Activated CD4-positive, CD25-positive, alpha-beta regulatory T cell treated with anti-CD3 and anti-CD28 coated beads, Interleukin-2, amount 50 U/mL, for 24 hours (primary cell): ENCODE data around the gene SCN7A.
"Not testable (repeated sequence)": the region's sequence is repeated elsewhere in the genome, so short reads cannot be mapped to it uniquely, and the experiment has no call there.

Experiments used
- ATAC-seq, 2 donors: fragments of 150-1000 bp; cut with Tn5 transposase; one replicate each; pipeline ENCODE4 v1.10.0; 2021; ENCODE audit warnings: mild to moderate bottlenecking in 1 of 2, moderate library complexity in 1 of 2

SCN7A gene

DNA sequence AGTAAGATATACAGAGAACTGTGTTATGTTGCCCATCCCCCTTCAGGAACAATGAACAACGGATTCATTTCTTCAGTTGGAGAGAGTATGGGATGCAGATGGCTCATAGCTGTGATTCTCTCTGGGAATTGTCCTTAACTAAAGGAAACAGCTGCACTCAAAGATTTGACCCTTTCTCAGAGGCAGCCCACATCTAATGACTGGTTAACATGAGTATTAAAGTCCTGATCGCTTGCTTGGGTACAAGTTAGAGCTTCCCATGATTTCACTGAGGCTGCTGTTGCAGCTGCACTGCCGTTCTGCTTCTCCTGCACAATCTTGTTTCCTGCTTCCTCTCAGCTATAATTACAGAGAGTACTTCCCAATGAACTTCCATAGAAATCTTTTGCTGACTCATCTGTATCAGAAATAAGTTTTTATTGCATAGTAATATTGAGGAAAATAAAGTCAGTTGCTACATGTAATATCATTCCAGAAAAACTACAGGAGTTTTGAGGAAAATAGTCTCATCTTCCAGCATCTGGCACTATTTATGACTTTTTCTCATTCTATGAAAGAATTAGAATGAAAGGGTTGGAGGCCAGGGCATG is 105.5 kb downstream of the SCN7A start:
- ATAC-seq = no peak

DNA sequence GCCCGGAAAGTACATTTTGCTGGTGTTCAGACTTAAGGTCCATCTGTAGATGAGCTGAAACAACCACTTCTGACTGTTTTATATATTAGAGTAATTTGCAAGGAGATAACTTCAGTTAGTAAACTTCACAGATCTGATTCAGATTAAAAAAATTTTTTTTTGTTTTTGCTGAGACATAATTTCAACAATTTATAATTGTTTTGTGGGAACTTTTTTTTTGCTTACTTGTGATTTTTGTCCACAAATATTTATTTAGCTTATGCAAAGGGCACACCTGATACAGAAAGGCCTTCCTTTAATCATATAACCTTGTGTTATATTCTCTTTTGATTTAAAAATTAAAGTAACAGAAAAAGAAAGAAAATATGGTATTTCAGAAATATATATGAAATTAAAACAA is 108.7 kb downstream of the SCN7A start:
- ATAC-seq = no peak

DNA sequence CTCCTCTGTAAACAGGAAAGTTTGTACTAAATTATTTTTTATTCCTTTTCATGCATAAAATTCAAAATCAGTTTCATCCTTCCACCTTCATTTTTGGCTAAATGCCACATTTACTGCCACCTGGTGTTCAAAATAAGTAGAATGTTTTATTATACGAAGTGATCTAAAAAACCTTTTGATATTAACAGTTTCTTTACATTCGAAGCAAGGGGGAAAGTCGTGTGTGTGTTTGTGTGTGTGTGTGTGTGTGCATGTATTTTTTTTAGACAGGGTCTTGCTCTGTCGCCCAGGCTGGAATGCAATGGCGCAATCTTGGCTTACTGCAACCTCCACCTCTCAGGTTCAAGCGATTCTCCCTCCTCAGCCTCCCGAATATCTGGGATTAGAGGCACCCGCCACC is 109.3 kb downstream of the SCN7A start:
- ATAC-seq = no peak

DNA sequence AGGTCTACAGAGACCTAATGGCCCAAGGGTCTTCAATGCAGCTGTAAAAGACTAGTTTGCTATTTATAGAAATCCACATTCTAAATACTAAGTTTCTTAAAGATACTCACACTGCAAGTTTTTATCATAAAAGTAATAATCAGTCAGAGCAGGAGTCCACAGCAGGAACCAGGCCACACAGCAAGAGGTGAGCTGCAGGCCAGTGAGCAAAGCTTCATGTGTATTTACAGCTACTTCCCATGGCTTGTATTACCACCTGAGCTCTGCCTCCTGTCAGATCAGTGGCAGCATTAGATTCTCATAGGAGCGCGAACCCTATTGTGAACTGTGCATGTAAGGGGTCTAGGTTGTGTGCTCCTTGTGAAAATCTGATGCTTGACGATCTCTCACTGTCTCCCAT is 111.6 kb downstream of the SCN7A start:
- ATAC-seq = no peak

DNA sequence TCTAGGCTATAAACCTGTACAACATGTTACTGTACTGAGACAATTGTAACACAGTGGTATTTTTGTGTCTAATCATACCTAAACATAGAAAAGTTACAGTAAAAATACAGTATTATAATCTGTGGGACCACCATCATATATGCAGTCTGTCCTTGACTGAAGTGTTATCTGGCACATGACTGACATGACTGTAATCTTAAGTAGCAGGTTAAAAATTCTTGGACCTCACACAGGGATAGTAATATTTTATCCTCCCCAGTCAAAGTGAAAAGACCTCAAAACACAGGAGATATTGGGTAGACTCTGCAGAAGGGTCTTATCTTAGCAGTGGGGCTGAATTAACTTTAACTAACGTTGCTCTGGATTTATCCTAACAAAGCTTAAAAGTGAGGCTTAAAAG is 113.4 kb downstream of the SCN7A start:
- no peak for ATAC-seq

DNA sequence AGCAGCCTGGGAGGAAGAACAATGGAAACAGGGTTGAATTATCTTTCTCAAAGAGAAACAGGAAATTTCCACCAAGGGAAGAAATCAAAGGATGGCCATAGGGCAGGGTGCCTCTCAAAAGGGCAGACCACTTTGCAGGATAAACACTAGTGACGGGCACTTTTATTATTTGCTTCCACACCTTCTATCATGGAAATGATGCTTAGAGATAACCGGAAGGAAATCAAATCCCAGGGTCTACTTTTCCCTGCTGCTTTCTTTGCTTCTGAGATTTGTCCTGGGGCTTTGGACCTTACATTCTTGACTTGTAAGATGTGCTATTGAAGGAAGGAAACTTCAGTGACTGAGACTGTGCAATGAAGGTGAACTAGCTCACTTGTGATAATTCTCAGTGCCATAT is 117.2 kb downstream of the SCN7A start:
- ATAC-seq = no peak

DNA sequence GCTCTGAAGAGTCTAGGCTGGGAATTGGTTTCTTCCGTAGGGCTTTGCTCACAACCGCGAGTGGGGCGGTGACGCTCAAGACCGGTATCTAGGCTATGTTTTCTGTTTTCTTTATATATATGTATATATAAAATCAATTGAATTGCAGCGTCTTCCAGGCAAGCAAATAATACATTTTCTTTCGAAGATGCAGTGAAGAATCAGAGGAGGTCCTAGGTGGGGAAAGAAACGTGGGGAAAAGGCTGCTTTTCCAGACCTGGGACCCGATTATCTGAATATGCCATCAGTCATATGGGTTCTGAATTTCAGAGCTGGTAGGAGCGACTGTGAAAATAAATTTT is 117.6 kb downstream of the SCN7A start:
- no peak for ATAC-seq

DNA sequence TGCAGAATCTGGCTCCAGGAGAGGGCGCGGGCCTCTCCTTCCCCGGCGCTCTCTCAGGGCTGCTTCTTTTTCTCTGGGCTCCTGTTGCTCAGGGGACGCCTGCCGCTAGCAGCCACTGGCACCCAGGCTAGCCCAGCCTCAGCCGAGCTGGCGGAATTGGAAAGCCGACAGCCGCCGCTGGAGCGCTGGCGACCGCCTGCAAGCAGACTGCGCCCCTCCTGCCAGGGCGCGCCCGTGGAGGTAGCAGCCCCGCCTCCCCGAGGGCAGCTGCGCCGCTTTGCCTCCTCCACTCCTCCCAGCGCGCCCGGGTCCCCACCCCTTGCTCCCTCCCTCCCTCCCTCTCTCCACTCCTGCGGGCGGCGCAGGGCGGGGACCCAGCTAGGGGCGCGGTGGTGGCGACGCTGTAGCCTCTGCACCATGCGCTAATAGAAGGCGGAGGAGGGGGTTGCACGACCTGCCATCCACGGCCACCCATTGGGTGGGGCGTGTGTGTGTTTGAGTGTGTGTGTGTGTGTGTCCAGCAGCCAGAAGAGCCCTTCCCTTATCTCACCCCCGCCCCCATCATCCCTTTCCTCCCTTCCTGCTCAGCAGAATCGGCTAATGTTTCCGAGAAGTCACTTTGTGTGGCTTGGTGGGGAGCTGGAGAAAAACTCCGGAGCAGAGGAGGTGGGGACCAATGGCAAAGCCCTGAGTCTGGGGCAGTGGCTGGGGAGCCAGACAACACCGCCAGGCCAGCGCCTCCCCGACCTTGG is 118.1 kb downstream of the SCN7A start, which contains the start of gene SCN9A:
Gene SCN9A (minus strand): TSS at position 209 of the 752 bp plus-strand sequence. CDS start 64,188 bp downstream, outside the sequence.
- peak; percentile 27 to 29 for ATAC-seq

DNA sequence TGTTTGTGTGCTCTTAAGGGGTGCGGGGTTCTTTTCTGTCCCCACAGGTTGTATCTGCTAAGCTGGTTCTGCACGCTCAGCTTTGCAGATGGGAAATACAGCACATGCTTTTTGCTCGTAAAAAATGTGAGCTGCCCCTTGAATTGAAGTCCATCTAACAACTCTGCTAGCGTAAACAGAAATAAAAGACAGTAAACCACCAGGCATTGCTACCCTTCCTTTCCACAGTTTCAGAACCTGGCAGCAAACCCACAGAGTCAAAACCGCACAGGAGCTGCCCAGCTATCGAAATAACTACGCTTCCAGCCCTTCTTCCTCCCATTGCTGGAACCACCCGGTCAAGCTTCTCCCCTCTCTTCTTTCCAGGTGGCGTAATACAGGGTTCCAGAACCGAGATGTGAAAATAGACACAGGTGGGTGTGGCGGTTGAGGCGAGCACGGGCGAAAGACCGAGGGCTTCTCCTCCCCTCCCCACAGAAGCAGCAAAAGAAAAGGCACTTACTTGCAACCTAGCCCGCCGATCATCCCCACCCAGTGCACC is 118.8 kb downstream of the SCN7A start:
- no peak for ATAC-seq

DNA sequence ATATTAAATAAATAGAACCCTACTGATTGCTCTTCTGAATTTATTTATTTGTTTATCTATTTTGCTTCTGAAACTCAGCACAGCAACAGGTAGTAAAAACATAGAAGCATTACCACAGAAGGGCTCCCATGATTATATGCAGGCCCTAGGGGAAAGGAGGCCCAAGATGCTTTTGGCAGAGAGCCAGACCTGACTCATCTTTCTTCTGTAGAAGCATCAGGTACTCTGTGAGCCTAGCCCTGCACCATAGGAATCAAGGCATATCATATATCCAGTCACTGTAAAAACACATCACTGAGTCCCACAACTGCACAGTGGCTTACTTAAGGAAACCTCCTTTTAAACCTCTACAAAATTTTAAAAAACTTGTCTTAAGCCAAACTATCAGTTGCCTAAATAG is 120.1 kb downstream of the SCN7A start:
- ATAC-seq = no peak

DNA sequence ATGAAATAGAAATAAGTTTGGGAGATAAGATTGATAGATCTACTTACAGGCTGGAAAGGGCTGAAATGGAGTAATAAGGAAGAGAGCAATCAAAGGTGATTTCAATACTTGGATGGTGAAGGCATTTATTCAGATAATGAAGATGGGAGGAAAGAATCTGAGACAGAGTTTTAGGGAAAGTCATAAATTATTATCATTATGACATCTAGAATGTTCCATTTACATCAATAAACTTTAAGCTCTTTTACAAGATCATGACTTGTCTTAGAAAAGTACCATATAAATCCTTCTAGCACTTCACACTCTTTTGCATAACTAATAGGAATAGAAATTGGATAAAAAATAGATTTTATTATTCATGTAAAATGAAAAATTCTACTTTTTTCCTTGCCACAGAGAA is 120.5 kb downstream of the SCN7A start:
- ATAC-seq = no peak

DNA sequence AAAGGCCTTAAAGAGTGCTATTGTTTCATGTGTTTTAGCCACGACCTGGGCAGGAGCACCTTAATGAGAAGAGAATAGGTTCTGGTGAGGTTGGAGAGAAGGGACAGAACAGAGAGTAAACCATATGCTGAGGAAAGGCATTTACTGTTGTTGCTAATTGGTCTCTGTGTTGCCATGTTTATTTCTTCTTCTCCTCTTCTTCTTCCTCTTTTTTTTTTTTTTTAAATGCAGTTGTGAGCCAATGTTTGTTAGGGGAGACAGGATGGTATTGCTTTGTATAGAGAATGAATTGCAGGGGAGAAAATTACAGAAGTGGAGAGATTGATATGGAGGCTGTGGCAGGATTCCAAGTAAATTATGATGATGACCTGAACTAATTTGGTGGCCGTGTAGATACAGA is 120.9 kb downstream of the SCN7A start:
- no peak for ATAC-seq

DNA sequence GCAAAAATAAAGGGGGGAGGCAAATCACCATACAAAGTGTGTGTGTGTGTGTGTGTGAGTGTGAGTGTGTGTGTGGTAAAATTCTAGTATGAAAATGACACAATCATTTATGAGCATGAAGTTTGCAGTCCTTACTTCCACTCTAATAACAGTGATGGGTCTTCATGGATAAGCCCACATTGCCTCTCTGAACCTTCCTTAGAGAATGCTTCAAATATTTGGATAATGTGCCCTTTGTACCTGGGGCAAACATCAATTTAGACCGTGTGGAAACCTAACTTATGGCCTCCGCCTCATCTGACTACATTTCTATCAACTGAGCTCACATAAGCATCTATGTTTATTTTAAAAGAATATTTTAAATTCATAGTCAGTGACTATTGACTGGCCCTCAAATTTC is 122.0 kb downstream of the SCN7A start:
- ATAC-seq = no peak

DNA sequence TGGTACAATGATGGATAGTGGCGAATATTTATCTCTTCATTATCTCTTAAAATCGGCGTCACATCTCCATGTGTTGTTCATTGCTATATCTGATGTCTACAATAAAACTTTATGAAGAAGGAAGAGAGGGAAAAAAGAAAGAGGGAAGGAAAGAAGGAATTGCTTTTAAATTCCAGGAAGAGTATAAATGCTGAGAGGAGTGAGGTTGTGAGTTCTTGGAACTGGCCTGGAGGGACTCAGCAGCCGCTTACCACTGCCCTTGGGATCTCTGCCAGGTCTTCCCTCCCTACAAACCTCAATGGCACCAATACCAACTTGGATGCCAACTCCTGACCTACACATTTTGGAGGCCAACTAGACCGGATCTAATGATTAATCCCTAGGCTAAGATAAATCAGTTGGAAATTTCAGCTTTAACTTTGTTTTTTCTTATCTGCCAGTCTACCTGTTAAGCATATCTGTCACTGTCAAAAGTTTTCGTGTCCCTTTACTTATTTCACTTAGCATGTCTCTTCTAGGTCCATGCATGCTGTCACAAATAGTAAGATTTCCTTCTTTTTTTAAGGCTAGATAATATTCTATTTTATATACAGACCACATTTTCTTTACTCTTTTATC is 128.1 kb downstream of the SCN7A start:
- no peak for ATAC-seq

DNA sequence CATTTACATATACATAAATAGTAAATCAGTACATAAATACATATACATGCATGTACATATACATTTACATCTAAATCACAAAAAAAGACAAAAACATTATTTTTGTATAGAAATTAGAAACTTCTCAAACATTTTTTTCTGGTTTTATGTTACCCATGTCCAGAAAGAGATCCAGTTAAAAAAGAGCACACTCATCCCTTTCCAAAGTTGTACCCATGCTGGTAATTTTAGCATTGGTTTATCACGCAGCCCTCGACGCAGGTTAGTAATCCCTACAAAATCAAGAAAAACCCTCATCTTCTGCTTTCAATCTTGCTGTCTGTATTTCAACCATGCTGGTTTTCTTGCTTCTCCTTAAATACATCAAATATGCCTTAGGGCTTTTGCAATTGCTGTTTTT is 128.8 kb downstream of the SCN7A start:
- no peak for ATAC-seq

DNA sequence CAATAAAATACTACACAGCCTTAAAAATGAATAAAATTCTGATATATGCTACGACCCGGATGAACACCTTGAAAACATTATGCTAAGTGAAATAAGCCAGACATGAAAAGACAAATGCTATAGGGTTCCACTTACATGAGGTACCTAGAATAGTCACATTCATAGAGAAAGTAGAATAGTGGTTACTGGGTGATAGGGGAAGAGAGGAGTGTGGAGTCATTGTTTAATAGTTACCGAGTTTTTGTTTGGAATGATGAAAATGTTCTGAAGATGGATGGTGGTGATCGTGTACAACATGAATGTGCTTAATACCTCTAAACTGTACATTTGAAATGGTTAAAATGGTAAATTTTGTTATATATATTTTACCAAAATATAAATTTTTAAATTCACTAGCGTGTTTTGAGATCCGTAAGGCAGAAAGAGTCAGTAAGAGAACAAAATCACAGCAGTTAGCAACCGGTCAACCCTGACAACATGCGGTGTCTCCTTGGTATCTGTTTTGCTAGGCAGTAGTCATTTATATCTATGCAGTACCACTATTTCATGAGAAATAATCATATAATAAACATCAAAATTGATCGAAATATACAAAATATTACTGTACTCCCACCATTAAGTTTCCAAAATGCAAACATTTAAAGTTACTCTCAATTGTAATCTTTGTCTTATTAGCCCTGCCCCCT is 129.4 kb downstream of the SCN7A start:
- ATAC-seq = no peak

DNA sequence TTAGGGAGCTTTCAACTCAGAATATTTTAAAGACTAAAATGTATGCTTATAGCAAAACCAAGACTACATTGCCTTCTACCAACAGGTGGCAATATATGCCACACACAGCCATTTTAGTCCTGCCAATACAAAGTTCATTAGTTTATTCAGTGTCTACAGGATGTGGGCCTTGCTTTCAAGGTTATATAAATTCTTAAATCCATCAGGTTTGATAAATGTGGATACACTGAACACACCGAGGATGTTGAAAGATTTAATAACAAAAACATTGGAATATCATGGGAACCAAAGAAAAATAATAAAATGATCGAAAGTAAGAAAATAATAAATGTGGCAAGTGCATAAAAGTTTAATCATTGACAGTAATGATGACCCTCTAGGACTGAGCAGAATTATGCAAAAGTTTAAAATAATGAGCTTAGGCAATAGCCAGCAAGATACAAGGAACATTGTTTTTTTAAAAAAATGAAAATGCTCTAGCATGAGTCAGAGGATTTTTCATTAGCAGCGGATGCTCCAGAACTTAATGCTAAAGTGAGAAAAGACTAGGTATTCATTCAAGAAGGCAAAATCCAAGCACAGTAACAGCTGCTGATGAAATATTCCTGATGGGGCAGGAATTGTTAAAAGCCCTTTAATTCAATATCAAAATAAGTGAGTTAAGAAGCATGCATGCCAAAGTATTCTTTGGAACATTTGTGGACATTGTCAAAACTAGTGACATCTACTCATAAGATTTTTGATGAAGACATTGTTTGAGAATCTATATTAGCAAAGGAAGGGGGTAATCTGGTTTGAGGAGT is 132.5 kb downstream of the SCN7A start:
- no peak for ATAC-seq

DNA sequence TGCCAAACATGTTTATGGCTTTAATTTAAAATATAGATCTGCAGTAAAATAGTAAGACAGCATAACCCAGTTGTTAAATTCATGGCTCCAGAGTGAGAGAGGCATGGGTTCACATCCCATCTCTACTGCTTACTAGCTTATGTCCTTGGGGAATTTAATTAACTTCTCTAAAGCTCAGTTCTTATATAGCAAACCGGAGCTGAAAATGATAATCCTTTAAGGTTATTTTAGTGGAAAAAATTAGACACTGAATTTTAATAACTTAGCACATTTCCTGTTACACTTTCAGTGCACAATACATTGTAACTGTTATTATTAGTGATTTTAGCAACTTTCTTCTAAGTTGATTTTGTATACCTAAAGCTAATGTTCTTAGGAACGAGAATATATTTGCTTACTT is 133.1 kb downstream of the SCN7A start:
- ATAC-seq = no peak

DNA sequence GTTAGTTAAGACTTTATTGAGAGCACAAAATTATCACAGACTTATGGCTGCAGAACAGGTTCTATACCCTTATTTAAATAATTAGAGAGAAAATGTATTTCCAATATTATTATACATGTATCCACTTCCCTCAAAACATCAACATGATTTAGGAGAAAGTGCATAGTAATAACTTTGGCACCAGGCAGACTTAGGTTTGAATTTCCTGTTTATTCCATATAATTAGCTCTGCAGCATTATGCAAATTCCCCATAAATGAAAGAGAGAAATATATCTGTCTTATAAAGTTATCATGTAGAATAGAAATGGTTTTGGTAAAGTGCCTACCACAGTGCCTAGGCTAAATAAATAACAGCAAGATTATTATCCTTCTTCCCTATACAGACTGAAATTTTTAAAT is 133.6 kb downstream of the SCN7A start:
- no peak for ATAC-seq

DNA sequence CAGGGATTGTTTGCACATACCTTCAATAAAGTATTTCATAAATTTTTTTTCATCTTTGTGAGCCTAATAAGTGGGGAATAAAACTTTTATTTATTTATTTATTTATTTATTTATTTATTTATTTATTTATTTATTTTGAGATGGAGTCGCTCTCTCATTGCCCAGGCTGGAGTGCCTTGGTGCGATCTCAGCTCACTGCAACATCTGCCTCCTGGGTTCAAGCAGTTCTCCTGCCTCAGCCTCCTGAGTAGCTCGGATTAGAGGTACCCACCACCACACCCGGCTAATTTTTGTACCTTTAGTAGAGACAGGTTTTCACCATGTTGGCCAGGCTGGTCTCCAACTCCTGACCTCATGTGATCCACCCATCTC is 136.1 kb downstream of the SCN7A start:
- not testable (repeated sequence) for ATAC-seq

DNA sequence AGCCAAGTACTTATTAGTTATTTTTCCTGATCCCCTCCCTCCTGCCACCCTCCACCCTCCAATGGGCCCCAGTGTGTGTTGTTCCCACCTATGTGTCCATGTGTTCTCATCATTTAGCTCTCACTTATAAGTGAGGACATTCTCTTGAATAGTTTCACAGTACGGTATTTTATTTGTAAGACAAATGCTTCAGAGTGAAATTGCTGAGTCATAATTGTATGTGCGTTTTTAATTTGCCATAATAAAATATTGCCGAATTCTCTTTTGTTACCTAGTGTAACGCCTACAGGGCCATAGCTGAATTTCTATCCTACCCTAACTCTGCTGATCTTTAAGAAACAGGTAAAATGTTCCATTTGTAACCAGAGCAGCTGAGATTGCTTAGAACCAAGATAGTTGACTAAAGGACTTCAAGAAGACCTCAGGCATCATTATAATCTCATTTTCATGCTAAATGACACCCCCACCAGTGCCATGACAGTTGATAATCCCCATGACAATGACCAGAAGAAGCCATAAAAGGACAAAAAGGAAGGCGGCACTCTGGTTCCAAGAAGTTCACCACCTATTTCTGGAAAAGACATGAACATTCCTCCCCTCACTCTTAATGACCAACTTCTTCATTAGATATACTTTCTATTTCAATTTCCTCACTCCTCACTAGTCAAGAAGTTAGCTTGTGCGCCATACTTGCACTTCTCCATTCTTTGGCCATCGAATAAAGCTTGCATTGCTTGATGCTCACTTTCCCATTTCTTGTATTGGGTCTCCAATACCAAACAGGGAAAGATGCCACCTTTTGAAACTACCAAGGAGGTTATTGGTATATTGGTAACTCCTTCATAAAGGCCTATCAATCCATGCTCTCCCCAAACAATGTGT is 136.7 kb downstream of the SCN7A start:
- ATAC-seq = no peak
